ENCODE data around the gene RGS7.
"Not testable (repeated sequence)": the region's sequence is repeated elsewhere in the genome, so short reads cannot be mapped to it uniquely, and the experiment has no call there.

RGS7 gene

GRCh38 chr1:240883490-240883889, 473.5 kb downstream of the RGS7 start:
- no peak overlapping the region for H3K27ac ChIP-seq
- no peak for TF ChIP-seq CTCF (conservative IDR thresholded peaks at IDR 0.05)

GRCh38 chr1:240882656-240883308, 474.2 kb downstream of the RGS7 start:
- H3K27ac ChIP-seq: not testable (repeated sequence)

GRCh38 chr1:240878631-240879030, 478.4 kb downstream of the RGS7 start:
- TF ChIP-seq CTCF (conservative IDR thresholded peaks at IDR 0.05): no peak

GRCh38 chr1:240877605-240878004, 479.4 kb downstream of the RGS7 start:
- TF ChIP-seq CTCF (conservative IDR thresholded peaks at IDR 0.05): no peak
- no peak overlapping the region for H3K27ac ChIP-seq

More at GRCh38 chr1:240878631-240879030, 478.4 kb downstream of the RGS7 start:
- H3K27ac ChIP-seq: no peak overlapping the region

- H3K27ac ChIP-seq: no peak overlapping the region
- TF ChIP-seq CTCF (conservative IDR thresholded peaks at IDR 0.05): no peak
These were observed 480.9 kb downstream of the RGS7 start for GRCh38 chr1:240876071-240876470.

- no peak for TF ChIP-seq CTCF (conservative IDR thresholded peaks at IDR 0.05)
- peak overlapping the region; percentile 51 for H3K27ac ChIP-seq
These were observed 487.9 kb downstream of the RGS7 start for GRCh38 chr1:240869071-240869470.

GRCh38 chr1:240866724-240867123, 490.3 kb downstream of the RGS7 start:
- no peak for TF ChIP-seq CTCF (conservative IDR thresholded peaks at IDR 0.05)
- H3K27ac ChIP-seq: no peak overlapping the region

- H3K27ac ChIP-seq: no peak overlapping the region
- TF ChIP-seq CTCF (conservative IDR thresholded peaks at IDR 0.05): no peak
These were observed 497.0 kb downstream of the RGS7 start for GRCh38 chr1:240860023-240860422.

Data from VCaP (cell line).